NCI-H510A treated with DMSO at 0.1 percent for 48 hours (cell line): Measurements from ENCODE around the gene FAM3B.
"Not testable (repeated sequence)": the region's sequence is repeated elsewhere in the genome, so short reads cannot be mapped to it uniquely, and the experiment has no call there.

Experiments used
- DNase-seq: peaks from one replicate; lab custom pipeline; 2025; lab: John Stamatoyannopoulos, UW

Gene FAM3B

GRCh38 chr21:41316200-41317062 is at the start of gene FAM3B:
Gene FAM3B (plus strand): TSS chr21:41316801. CDS start chr21:41316880, 79 bp downstream.
- peak; percentile 71 for DNase-seq

GRCh38 chr21:41267346-41267745 is 49.3 kb upstream of the FAM3B start:
- DNase-seq: no peak

GRCh38 chr21:41269535-41269934 is 47.1 kb upstream of the FAM3B start:
- no peak for DNase-seq

GRCh38 chr21:41277196-41277595 is 39.4 kb upstream of the FAM3B start:
- no peak for DNase-seq

GRCh38 chr21:41277846-41278245 is 38.8 kb upstream of the FAM3B start:
- no peak for DNase-seq

GRCh38 chr21:41280115-41280919 is 36.3 kb upstream of the FAM3B start:
- DNase-seq: no peak

GRCh38 chr21:41282412-41282811 is 34.2 kb upstream of the FAM3B start:
- no peak for DNase-seq

- peak; percentile 89 for DNase-seq
Observed at GRCh38 chr21:41283211-41283818, 33.3 kb upstream of the FAM3B start.

- no peak for DNase-seq
Observed at GRCh38 chr21:41289431-41289830, 27.2 kb upstream of the FAM3B start.

GRCh38 chr21:41290106-41290799 is 26.3 kb upstream of the FAM3B start:
- DNase-seq: no peak

GRCh38 chr21:41294548-41295231 is 21.9 kb upstream of the FAM3B start:
- DNase-seq: peak; percentile 69

- DNase-seq: no peak
Observed at GRCh38 chr21:41295721-41296254, 20.8 kb upstream of the FAM3B start.

GRCh38 chr21:41302976-41303375 is 13.6 kb upstream of the FAM3B start:
- no peak for DNase-seq

GRCh38 chr21:41304068-41304720 is 12.4 kb upstream of the FAM3B start:
- no peak for DNase-seq

GRCh38 chr21:41307219-41307618 is 9.4 kb upstream of the FAM3B start:
- DNase-seq: no peak

GRCh38 chr21:41313285-41314164 is 3.1 kb upstream of the FAM3B start:
- DNase-seq: not testable (repeated sequence)

GRCh38 chr21:41315726-41316125 is 875 bp upstream of the FAM3B start:
- no peak for DNase-seq

GRCh38 chr21:41317063-41317392 is 427 bp downstream of the FAM3B start:
- peak; percentile 58 for DNase-seq

GRCh38 chr21:41317458-41317857 is 857 bp downstream of the FAM3B start:
- peak; percentile 58 for DNase-seq

- DNase-seq: peak; percentile 78
Observed at GRCh38 chr21:41318218-41318617, 1.6 kb downstream of the FAM3B start.
